H1 (cell line): ENCODE measurements around the gene PLEKHM3.

ENCODE experiments used
- ASH2L ChIP-seq: fragments of 200-600, 300-600 bp; sonication (generic); IDR thresholded peaks from one replicate; pipeline ENCODE4 v1.7.1; 2017; ENCODE audit warnings: low read length
- CHD2 ChIP-seq: IDR thresholded peaks from 2 replicates; pipeline ENCODE4 v1.6.1; 2012; ENCODE audit warnings: low read length, improper control_type of control experiment
- CTCF ChIP-seq, 3 experiments: IDR thresholded peaks; 1 replicate in 2 of 3; 2 replicates in 1 of 3; pipeline versions ENCODE4 v1.5.1 to v1.6.1; 2011; ENCODE audit warnings: low read length in 3 of 3, mild to moderate bottlenecking in 3 of 3, inconsistent platforms in 2 of 3, low read depth in 1 of 3, moderate library complexity in 1 of 3; ENCODE audit not compliant: insufficient read depth in 1 of 3; ENCODE audit errors: control extremely low read depth in 1 of 3
- GABPA ChIP-seq: IDR thresholded peaks from 2 replicates; pipeline ENCODE4 v1.6.1; 2011; ENCODE audit warnings: mild to moderate bottlenecking, low read length, moderate library complexity, borderline replicate concordance; ENCODE audit not compliant: insufficient read depth
- KDM1A ChIP-seq: fragments of 200-600, 300-600 bp; sonication (generic); IDR thresholded peaks from 2 replicates; pipeline ENCODE4 v1.7.1; 2016; ENCODE audit warnings: mild to moderate bottlenecking, low read length, borderline replicate concordance
- POLR2AphosphoS5 ChIP-seq: IDR thresholded peaks from 2 replicates; pipeline ENCODE4 v1.6.1; 2011; ENCODE audit warnings: low read depth, low read length
- RAD21 ChIP-seq, 2 experiments: IDR thresholded peaks in 1 of 2; conservative IDR thresholded peaks in 1 of 2; 2 replicates each; pipeline ENCODE4 v1.6.1; 2011; ENCODE audit warnings: low read depth in 2 of 2, low read length in 2 of 2, improper control_type of control experiment in 1 of 2, inconsistent platforms in 1 of 2, mild to moderate bottlenecking in 1 of 2, moderate library complexity in 1 of 2

GRCh38 chr2:208046686-208047085 is 21.4 kb upstream of the PLEKHM3 start:
- TF ChIP-seq KDM1A (no peak), POLR2AphosphoS5 (no peak), CTCF (IDR thresholded peaks at IDR 0.05; ENCODE audit: control extremely low read depth in 1 of 3, insufficient read depth in 1 of 3, low read depth in 1 of 3, low read length in 3 of 3) (no peak), CHD2 (no peak), ASH2L (no peak), GABPA (no peak), RAD21 (IDR thresholded peaks at IDR 0.05 in 1 of 2, conservative IDR thresholded peaks at IDR 0.05 in 1 of 2; ENCODE audit: low read depth in 2 of 2, low read length in 2 of 2) (no peak)
